Measurements from ENCODE around the gene HMGN4.

- TF ChIP-seq, protein P1, sequence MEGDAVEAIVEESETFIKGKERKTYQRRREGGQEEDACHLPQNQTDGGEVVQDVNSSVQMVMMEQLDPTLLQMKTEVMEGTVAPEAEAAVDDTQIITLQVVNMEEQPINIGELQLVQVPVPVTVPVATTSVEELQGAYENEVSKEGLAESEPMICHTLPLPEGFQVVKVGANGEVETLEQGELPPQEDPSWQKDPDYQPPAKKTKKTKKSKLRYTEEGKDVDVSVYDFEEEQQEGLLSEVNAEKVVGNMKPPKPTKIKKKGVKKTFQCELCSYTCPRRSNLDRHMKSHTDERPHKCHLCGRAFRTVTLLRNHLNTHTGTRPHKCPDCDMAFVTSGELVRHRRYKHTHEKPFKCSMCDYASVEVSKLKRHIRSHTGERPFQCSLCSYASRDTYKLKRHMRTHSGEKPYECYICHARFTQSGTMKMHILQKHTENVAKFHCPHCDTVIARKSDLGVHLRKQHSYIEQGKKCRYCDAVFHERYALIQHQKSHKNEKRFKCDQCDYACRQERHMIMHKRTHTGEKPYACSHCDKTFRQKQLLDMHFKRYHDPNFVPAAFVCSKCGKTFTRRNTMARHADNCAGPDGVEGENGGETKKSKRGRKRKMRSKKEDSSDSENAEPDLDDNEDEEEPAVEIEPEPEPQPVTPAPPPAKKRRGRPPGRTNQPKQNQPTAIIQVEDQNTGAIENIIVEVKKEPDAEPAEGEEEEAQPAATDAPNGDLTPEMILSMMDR (IDR thresholded peaks at IDR 0.05; ENCODE audit: insufficient read depth, low read length) = no peak
- TF ChIP-seq REST (IDR thresholded peaks at IDR 0.05; ENCODE audit: insufficient replicate concordance, low read depth) = peak; percentile 21
- TF ChIP-seq POLR2AphosphoS5 (IDR thresholded peaks at IDR 0.05; ENCODE audit: low read depth) = 0 out of 2 replicates have a peak, but pooled peaks have one; percentile 37
These were observed 17.8 kb upstream of the HMGN4 start for GRCh38 chr6:26520237-26520849.
